Tibial nerve (tissue), 4 donors: Measurements from ENCODE around the gene OR52A5. TPM values are rescaled to one million over a fixed set of nuclear protein-coding genes. Genes with fewer than 3 reads are reported as not detected.

Source experiments
- DNase-seq, 2 donors: peaks; one replicate each; pipeline ENCODE4 v3.0.0-alpha.2; 2019; ENCODE audit warnings: low spot score in 2 of 2
- H3K27ac ChIP-seq, 4 donors: fragments of 200-600 bp; sonication (generic) in 3 of 4; one replicate each; pipeline ENCODE4 v1.5.1; 2017 to 2019; ENCODE audit warnings: mild to moderate bottlenecking in 1 of 4
- H3K27me3 ChIP-seq, 2 donors: fragments of 200-600 bp; sonication (generic) in 1 of 2; one replicate each; pipeline versions ENCODE4 v1.5.1 to v1.6.0; 2017 to 2019
- H3K36me3 ChIP-seq, 3 donors: fragments of 200-600 bp; sonication (generic); one replicate each; pipeline ENCODE4 v1.5.1; 2018 to 2019
- H3K4me1 ChIP-seq, 4 donors: fragments of 200-600 bp; sonication (generic) in 3 of 4; one replicate each; pipeline ENCODE4 v1.5.1; 2017 to 2019
- H3K4me3 ChIP-seq, 4 donors: fragments of 200-600 bp; sonication (generic) in 3 of 4; one replicate each; pipeline ENCODE4 v1.5.1; 2017 to 2019; ENCODE audit warnings: mild to moderate bottlenecking in 1 of 4, moderate library complexity in 1 of 4
- H3K9me3 ChIP-seq, 4 donors: fragments of 200-600 bp; sonication (generic) in 3 of 4; one replicate each; pipeline ENCODE4 v1.5.1; 2017 to 2019
- EP300 ChIP-seq, 2 donors: sonication (generic); formaldehyde crosslinking; IDR thresholded peaks; one replicate each; pipeline ENCODE4 v1.6.1; 2017; ENCODE audit warnings: antibody characterized with exemption in 2 of 2, mild to moderate bottlenecking in 1 of 2
- POLR2A ChIP-seq, 2 donors: fragments of 450-650 bp; IDR thresholded peaks; one replicate each; pipeline ENCODE4 v1.6.1; 2017; ENCODE audit warnings: antibody characterized with exemption in 2 of 2, mild to moderate bottlenecking in 2 of 2, moderate library complexity in 2 of 2
- WGBS, 2 donors: methylation state at CpG; one replicate each; pipeline ENCODE4 v1.1.5; 2018; 5-methylcytosine and 5-hydroxymethylcytosine counted together
- total RNA-seq, 4 donors: library from RNA; depleted of rRNA; stranded (reverse); fragments of >200 nt; gene quantifications; one replicate each; pipeline ENCODE4 v1.1.0, GENCODE V29; 2016
- TF ChIP-seq, protein P1 (sequence below), 5 experiments: fragments of 200-600 bp in 3 of 5; fragments of 450-650 bp in 2 of 5; sonication (generic) in 3 of 5; IDR thresholded peaks; one replicate each; pipeline ENCODE4 v1.5.1; 2016 to 2019; ENCODE audit warnings: antibody characterized with exemption in 5 of 5, mild to moderate bottlenecking in 3 of 5, moderate library complexity in 2 of 5

The OR52A5 gene
- total RNA-seq, 4 donors from 2014 or later, result not detected

DNA sequence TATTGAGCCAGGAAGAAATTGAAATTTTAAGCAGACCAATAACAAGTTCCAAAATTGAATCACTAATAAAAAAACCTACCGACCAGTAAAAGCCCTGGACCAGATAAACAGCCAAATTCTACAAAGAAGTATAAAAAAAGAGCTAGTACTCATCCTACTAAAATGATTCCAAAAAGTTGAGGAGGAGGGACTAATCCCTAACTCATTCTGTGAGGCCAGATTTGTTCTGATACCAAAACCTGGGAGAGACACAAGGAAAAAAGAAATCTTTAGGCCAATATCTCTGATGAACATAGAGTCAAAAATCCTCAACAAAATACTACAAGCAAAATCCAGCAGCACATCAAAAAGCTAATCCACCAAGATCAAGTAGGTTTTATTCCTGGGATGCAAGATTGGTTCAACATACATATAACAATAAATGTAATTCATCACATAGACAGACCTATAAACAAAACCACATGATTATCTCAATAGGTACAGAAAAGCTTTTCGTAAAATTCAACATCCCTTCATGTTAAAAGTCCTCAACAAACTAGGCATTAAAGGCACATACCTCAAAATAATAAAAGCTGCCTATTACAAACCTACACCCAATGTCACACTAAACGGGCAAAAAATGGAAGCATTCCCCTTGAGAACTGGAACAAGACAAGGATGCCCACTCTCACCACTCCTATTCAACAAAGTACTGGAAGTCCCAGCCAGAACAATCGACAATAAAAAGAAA, 13.1 kb downstream of the OR52A5 start:
- whole genome bisulfite sequencing, 2 donors, result 66 to 67% methylated on average over 4 of the region's 4 CpGs
- H3K9me3 ChIP-seq, result no peaks in the 10 kb centered on the region
- H3K27ac ChIP-seq, result no peak overlapping the region
- no peaks in the 10 kb centered on the region for H3K27me3 ChIP-seq
- DNase-seq, result no peak
- peaks cover 0 to 3% (median 0%) of the 10 kb centered on the region in 4 donors for H3K4me1 ChIP-seq
- TF ChIP-seq, protein P1, sequence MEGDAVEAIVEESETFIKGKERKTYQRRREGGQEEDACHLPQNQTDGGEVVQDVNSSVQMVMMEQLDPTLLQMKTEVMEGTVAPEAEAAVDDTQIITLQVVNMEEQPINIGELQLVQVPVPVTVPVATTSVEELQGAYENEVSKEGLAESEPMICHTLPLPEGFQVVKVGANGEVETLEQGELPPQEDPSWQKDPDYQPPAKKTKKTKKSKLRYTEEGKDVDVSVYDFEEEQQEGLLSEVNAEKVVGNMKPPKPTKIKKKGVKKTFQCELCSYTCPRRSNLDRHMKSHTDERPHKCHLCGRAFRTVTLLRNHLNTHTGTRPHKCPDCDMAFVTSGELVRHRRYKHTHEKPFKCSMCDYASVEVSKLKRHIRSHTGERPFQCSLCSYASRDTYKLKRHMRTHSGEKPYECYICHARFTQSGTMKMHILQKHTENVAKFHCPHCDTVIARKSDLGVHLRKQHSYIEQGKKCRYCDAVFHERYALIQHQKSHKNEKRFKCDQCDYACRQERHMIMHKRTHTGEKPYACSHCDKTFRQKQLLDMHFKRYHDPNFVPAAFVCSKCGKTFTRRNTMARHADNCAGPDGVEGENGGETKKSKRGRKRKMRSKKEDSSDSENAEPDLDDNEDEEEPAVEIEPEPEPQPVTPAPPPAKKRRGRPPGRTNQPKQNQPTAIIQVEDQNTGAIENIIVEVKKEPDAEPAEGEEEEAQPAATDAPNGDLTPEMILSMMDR (IDR thresholded peaks at IDR 0.05), result no peak
- TF ChIP-seq POLR2A (IDR thresholded peaks at IDR 0.05), result no peak
- no peaks in the 10 kb centered on the region for H3K36me3 ChIP-seq
- no peak overlapping the region for H3K4me3 ChIP-seq

DNA sequence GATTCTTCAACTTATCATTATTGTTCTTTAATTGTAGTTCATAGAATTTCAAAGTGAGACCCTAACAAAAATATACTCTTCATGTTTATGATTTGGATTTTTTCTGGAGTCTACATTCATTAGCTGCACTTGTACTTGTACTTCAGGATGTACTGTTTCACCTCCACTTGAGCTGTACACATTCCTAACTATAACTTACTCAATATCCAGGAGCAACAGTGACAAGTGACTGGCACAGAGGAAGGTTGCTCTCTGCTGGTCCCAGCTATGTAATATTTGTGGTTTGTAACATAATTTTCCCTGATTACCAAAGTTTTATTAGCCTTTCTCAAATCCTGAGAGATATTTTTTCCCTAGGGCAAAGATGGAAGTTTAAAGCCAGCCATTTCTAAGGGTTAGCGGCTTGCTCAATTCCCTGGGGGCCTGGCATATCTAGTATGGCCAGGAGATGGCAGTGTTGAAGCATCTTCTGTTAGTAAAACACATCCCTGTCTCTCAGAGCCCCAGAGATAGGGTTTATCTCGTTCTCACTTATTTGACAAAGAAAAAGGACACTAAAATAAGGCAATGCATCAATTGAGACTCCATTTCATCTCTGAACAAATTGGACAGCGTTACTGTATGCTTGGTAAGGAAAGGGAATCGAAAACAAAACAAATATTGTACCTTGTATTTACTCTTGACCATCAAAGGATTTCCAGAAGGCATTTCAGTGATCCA, 14.2 kb downstream of the OR52A5 start:
- H3K27me3 ChIP-seq, result no peaks in the 10 kb centered on the region
- H3K4me1 ChIP-seq, result peaks cover 0 to 3% (median 0%) of the 10 kb centered on the region in 4 donors
- no peak overlapping the region for H3K4me3 ChIP-seq
- 4 to 5% methylated on average over 4 of the region's 4 CpGs for WGBS, 2 donors
- H3K36me3 ChIP-seq, result no peaks in the 10 kb centered on the region
- no peak overlapping the region for H3K27ac ChIP-seq
- TF ChIP-seq POLR2A (IDR thresholded peaks at IDR 0.05), result no peak
- TF ChIP-seq, protein P1 (IDR thresholded peaks at IDR 0.05), result peak; percentile 61 to 78 (median 64)
- DNase-seq, result peak; percentile 40 to 85
- no peaks in the 10 kb centered on the region for H3K9me3 ChIP-seq

DNA sequence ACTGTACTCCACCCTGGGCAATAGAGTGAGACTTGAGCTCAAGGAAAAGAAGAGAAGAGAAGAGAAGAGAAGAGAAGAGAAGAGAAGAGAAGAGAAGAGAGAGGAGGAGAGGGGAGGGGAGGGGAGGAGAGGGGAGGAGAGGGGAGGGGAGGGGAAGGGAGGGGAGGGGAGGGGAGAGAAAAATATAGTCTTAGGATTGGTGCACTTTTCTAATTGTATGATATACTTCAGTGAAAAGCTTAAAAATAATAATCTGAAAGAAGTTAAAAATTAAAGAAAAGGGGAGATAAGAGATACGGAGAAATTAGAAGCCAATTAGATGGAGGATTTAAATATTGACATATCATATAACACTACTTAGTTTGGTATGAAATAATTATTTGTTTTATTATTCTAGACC, 19.3 kb downstream of the OR52A5 start:
- no peaks in the 10 kb centered on the region for H3K36me3 ChIP-seq
- H3K9me3 ChIP-seq, result no peaks in the 10 kb centered on the region
- H3K27me3 ChIP-seq, result no peaks in the 10 kb centered on the region
- DNase-seq, result no peak
- peaks cover 0 to under 1% (median 0%) of the 10 kb centered on the region in 4 donors for H3K4me1 ChIP-seq
- 83 to 92% methylated on average over 1 of the region's 1 CpG for WGBS, 2 donors
- H3K27ac ChIP-seq, result no peak overlapping the region
- no peak overlapping the region for H3K4me3 ChIP-seq
- TF ChIP-seq, protein P1 (IDR thresholded peaks at IDR 0.05), result no peak
- TF ChIP-seq POLR2A (IDR thresholded peaks at IDR 0.05) (no peak), EP300 (IDR thresholded peaks at IDR 0.05) (no peak)

DNA sequence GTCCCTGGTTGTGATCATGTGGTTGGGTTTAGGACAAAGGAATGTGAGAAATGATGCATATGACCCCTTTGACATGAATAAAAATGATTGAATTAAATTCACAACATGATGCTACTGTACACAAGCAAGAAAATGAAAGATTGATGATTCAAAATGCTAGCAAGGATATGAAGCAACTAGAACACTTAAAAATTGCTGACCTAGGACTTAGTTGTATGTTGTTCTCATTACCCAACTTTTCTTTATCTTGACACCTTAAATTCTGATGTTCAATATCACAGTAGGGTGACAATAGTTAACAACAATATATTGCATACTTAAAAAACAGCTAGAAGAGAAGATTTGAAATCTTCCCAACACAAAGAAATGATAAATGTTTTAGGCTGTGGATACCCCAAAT, 20.6 kb downstream of the OR52A5 start:
- Histone ChIP-seq H3K4me3 (no peak overlapping the region), H3K27me3 (no peaks in the 10 kb centered on the region), H3K36me3 (no peaks in the 10 kb centered on the region), H3K4me1 (no peaks in the 10 kb centered on the region), H3K27ac (no peak overlapping the region), H3K9me3 (no peaks in the 10 kb centered on the region)
- DNase-seq, result no peak
- no peak for TF ChIP-seq POLR2A (IDR thresholded peaks at IDR 0.05)
- TF ChIP-seq, protein P1 (IDR thresholded peaks at IDR 0.05), result no peak
- no peak for TF ChIP-seq EP300 (IDR thresholded peaks at IDR 0.05)

DNA sequence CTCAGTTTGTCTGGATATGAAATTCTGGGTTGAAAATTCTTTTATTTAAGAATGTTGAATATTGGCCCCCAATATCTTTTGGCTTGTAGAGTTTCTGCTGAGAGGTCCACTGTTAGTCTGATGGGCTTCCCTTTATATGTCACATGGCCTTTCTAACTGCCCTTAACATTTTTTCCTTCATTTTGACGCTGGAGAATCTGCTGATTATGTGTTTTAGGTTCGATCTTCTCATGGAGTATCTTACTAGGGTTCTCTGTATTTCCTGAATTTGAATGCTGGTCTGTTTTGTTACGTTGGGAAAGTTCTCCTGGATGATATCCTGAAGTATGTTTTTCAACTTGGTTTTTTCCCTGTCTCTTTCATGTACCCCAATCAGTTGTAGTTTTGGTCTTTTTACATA, 22.8 kb downstream of the OR52A5 start:
- no peak for DNase-seq
- WGBS, 2 donors, result 73 to 74% methylated on average over 3 of the region's 3 CpGs

More for the DNA sequence above, 22.8 kb downstream of the OR52A5 start:
- TF ChIP-seq POLR2A (IDR thresholded peaks at IDR 0.05), result no peak
- TF ChIP-seq, protein P1 (IDR thresholded peaks at IDR 0.05), result no peak
- TF ChIP-seq EP300 (IDR thresholded peaks at IDR 0.05), result no peak
- H3K27ac ChIP-seq, result no peak overlapping the region
- H3K4me1 ChIP-seq, result no peaks in the 10 kb centered on the region
- no peaks in the 10 kb centered on the region for H3K27me3 ChIP-seq
- no peaks in the 10 kb centered on the region for H3K36me3 ChIP-seq
- H3K9me3 ChIP-seq, result no peaks in the 10 kb centered on the region
- H3K4me3 ChIP-seq, result no peak overlapping the region
